ENCODE measurements around the gene ARHGAP22.
"Not testable (repeated sequence)": the region's sequence is repeated elsewhere in the genome, so short reads cannot be mapped to it uniquely, and the experiment has no call there.

The ARHGAP22 gene

GRCh38 chr10:48604991-48605508 is at the start of gene ARHGAP22:
ARHGAP22 (minus strand) TSS chr10:48605073; CDS start chr10:48604796, 277 bp downstream.
- in situ Hi-C loops (cut with MboI; ENCODE audit: low sequenced_read_pairs) = no loop called here

- in situ Hi-C loops (cut with MboI; ENCODE audit: low sequenced_read_pairs) = no loop called here
These were observed 49.2 kb upstream of the ARHGAP22 start for GRCh38 chr10:48653944-48654698.

GRCh38 chr10:48653347-48653746 is 48.5 kb upstream of the ARHGAP22 start:
- in situ Hi-C loops (cut with MboI; ENCODE audit: low sequenced_read_pairs) = no loop called here

- in situ Hi-C loops (cut with MboI; ENCODE audit: low sequenced_read_pairs) = no loop called here
These were observed 47.5 kb upstream of the ARHGAP22 start for GRCh38 chr10:48652344-48652743.

GRCh38 chr10:48651839-48652238 is 47.0 kb upstream of the ARHGAP22 start:
- in situ Hi-C loops (cut with MboI; ENCODE audit: low sequenced_read_pairs) = no loop called here

GRCh38 chr10:48651293-48651692 is 46.4 kb upstream of the ARHGAP22 start:
- in situ Hi-C loops (cut with MboI; ENCODE audit: low sequenced_read_pairs) = no loop called here

- in situ Hi-C loops (cut with MboI; ENCODE audit: low sequenced_read_pairs) = no loop called here
These were observed 44.6 kb upstream of the ARHGAP22 start for GRCh38 chr10:48649349-48649944.

GRCh38 chr10:48648172-48648942 is 43.5 kb upstream of the ARHGAP22 start:
- in situ Hi-C loops (cut with MboI; ENCODE audit: low sequenced_read_pairs) = no loop called here

- in situ Hi-C loops (cut with MboI; ENCODE audit: low sequenced_read_pairs) = not testable (repeated sequence)
These were observed 42.2 kb upstream of the ARHGAP22 start for GRCh38 chr10:48647073-48647472.

GRCh38 chr10:48645600-48645999 is 40.7 kb upstream of the ARHGAP22 start:
- in situ Hi-C loops (cut with MboI; ENCODE audit: low sequenced_read_pairs) = no loop called here

GRCh38 chr10:48641099-48641690 is 36.3 kb upstream of the ARHGAP22 start:
- in situ Hi-C loops (cut with MboI; ENCODE audit: low sequenced_read_pairs) = not testable (repeated sequence)

GRCh38 chr10:48640326-48640725 is 35.5 kb upstream of the ARHGAP22 start:
- in situ Hi-C loops (cut with MboI; ENCODE audit: low sequenced_read_pairs) = no loop called here

GRCh38 chr10:48639632-48640031 is 34.8 kb upstream of the ARHGAP22 start:
- in situ Hi-C loops (cut with MboI; ENCODE audit: low sequenced_read_pairs) = no loop called here

GRCh38 chr10:48638739-48639527 is 34.1 kb upstream of the ARHGAP22 start:
- in situ Hi-C loops (cut with MboI; ENCODE audit: low sequenced_read_pairs) = no loop called here

GRCh38 chr10:48638158-48638557 is 33.3 kb upstream of the ARHGAP22 start:
- in situ Hi-C loops (cut with MboI; ENCODE audit: low sequenced_read_pairs) = no loop called here

GRCh38 chr10:48636901-48637300 is 32.0 kb upstream of the ARHGAP22 start:
- in situ Hi-C loops (cut with MboI; ENCODE audit: low sequenced_read_pairs) = no loop called here

- in situ Hi-C loops (cut with MboI; ENCODE audit: low sequenced_read_pairs) = no loop called here
These were observed 31.4 kb upstream of the ARHGAP22 start for GRCh38 chr10:48636231-48636630.

- in situ Hi-C loops (cut with MboI; ENCODE audit: low sequenced_read_pairs) = no loop called here
These were observed 30.2 kb upstream of the ARHGAP22 start for GRCh38 chr10:48634984-48635557.

GRCh38 chr10:48634198-48634983 is 29.5 kb upstream of the ARHGAP22 start:
- in situ Hi-C loops (cut with MboI; ENCODE audit: low sequenced_read_pairs) = no loop called here
